ENCODE measurements around the gene SLC39A12.
A peak's percentile ranks its signal among the peaks of the same experiment; 100 is the strongest.

The SLC39A12 gene

DNA sequence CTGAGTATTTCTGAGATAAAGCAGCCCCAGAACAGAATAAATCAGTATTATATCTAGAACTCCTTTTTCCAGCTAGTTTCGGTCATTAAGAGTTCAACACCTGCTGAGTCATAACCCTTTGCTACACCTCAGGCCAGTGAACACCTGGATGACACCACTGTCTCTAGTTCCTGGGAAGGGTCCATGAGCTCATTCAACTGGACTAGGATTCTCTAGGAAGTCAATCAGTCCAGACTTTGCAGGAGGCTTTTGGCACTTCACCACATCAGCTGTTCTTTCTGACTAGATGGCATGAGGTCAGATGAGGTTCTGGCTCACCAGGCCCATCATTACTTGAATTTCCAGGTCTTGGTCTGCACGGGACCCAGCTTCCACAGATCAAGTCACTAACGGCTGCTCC, 11.7 kb downstream of the SLC39A12 start:
- no peak for DNase-seq (ENCODE audit: low spot score)

DNA sequence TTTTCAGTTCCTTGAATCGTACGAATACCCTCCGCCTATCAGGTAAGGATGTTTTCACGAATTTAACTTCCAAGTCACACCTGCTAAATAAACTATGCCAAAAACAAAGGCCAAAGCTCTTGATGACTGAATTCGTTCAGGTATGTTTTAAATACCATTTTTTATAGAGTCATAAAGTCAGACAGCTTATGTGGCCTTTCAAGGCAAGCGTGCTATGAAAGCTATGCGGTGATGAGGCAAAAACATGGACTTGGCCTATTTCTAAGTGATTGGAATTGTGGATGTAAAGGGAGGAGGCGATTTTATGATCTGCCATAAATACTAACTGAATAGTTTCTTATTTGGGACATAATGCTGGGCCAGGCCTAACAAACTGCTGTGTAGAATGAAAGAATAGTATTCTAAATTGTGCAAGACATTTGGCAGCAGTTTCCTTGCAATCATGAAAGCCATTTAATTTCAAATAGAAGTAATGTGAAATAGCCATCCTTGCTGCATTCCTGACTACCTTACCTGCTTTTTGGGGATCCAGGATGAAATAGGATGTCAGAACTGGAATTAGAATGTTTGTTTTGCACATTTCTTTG, 14.0 kb downstream of the SLC39A12 start:
- no peak for DNase-seq (ENCODE audit: low spot score)

DNA sequence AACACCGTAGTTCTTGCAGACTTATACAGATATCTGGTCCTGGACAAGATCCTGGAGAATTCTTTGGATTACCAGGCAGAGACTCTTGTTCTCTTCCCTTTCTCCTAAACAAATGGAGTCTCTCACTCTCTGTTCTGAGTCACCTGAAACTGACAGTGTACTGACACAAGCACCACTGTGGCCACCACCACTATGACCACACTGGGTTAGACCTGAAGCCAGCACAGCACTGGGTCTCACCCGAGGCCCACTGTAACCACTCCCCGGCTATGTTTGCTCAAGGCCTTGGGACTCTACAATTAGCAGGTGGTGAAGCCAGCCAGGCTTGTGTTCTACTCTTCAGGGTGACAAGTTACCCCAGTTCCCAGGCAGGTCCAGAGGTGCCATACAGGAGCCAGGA, 22.8 kb downstream of the SLC39A12 start:
- no peak for DNase-seq (ENCODE audit: low spot score)

DNA sequence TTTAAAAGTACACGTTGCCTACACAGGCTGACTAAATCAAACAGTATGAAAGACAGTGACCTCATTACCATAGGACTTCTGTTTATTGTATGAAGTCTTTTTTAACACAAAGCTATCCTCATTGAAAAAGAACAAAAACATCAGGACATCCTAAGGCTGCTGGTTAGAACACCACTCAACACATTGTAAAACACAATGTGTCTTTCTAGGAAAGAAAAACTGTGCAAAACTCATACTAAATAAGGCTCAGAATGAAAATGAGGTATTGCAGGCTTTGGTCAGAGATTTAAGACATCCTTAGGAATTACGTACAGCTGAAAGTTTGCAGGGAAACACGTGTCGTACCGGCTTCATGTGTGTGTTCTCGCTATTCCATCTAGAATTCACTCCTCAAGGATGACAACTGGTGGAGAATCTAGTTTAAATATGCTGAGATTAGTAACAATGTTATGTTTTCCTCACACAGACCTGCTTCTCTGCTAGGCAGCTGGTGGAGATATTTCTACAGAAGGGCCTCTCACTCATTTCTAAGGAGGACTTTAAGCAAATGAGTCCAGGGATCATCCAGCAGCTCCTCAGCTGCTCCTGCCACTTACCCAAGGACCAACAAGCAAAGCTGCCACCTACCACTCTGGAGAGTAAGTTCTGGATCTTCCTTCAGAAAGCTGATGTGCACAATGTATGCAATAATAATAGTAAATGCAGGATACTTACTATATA, 29.3 kb downstream of the SLC39A12 start:
- no peak for DNase-seq (ENCODE audit: low spot score)

DNA sequence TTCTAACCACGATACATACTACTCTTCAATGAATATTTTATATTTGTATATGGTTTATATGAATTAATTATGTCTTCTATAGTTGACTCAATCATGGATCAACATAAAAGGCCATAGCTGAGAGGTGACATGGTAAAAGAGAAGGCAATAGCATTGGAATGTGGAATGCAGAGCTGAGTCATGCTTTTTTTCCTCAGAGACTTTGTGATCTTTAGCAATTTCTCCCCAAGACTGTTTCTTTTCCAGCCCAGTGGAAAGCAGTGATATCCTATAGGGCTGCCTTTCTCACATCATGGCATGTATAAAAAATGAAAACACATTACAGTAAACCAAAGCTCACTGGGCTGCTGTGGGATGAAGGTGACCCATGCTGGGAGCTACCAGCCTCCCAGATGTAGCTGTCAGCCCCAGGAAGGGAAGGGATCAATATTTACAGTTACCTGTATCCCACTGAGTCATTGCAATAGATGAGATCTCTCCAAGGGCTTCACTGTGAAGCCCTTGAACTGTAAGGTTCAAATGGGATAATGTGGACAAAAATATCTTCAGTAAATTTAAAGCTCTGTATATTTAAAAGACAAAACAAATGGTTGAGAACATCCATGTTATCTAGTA, 30.2 kb downstream of the SLC39A12 start:
- peak; percentile 75 for DNase-seq (ENCODE audit: low spot score)

DNA sequence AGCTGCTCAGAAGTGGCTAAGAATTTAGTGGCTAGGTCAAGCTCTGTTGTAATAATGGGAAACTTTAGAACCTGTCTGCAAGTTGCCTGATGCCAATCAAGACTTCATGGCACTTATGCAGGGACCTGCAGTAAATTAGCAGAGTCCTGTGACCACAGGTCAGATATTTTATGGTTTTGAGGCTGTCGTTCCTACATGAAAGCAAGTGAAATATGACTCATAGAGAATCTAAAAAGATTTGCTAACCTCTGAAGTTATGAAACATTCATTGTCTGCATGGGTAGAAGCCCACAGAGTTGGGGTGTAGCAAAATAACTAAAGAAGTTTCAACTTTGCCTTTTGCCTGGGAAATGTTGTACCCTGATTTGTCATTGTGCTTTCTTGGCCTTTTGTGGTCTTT, 32.3 kb downstream of the SLC39A12 start:
- DNase-seq (ENCODE audit: low spot score) = peak; percentile 37

DNA sequence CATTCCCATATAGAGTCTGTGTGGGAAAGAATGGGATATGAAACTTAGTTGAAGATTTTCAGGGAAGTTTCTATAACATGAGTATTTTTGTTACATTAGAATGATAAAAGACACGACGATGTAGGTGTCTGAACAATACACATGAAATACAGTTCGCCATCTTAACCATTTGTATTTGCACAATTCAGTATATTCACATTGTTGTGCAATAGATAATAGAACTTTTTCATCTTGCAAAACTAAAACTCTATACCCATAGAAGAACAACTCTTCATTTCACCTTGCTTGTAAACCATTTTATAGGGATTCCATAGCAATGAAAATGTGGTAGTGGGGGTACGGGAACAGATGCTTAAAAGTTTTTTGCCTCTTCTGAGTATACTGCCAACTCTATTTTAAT, 32.8 kb downstream of the SLC39A12 start:
- DNase-seq (ENCODE audit: low spot score) = no peak

DNA sequence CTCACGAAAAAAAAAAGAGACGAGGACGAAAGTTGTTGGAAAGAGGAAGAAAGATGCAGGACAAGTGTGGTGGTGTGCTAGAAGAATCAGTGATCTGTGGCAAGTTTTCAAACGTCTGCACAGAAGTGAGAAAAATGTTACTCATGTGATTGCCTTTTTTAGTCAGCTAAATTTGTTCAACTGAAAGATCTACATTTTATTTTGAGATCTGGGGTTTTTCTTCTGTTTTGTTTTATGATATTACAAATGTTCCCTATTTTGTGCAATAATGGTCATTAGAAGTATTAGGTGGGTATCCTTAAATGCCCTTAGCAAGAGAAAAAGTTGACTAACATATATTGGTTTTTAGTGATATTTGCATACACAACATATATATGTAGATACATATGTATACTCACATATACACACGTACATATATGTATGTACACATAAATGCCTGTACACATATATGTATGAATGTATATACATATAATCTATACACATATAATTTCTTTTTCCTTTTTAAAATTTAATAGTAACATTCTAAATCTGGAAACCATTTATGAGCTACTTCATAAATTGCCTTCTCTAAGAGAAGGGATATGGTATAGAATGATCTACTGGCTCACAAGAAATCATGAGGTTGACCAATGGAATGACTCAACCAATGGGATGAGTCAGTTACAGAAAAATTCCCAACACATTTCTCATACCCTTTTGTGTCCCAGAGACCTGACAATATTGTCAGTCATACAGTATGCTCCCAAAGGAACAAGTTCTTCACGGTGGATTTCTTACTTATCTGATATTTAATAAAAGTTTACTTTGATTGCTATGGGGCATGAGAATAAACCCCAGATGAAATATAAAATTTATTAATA, 38.4 kb downstream of the SLC39A12 start:
- DNase-seq (ENCODE audit: low spot score) = peak; percentile 63

DNA sequence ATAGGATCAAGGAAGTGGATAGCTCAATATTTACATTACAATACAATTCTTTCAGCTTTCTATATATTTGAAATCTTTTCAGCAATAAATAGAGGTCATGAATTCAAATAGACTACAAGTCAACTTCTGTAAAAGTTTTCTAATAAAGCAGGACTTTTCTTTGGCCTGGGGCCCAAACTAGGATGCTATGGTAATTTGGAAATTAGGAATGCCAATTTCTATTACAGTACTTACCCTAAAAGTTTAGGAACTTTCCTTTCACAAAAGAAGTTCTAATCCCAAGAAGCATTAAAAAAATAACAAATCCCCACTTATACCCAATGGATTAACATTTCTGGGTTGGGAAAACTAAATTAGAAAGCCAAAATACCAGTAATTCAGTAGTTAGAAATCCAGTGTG, 40.5 kb downstream of the SLC39A12 start:
- DNase-seq (ENCODE audit: low spot score) = no peak

DNA sequence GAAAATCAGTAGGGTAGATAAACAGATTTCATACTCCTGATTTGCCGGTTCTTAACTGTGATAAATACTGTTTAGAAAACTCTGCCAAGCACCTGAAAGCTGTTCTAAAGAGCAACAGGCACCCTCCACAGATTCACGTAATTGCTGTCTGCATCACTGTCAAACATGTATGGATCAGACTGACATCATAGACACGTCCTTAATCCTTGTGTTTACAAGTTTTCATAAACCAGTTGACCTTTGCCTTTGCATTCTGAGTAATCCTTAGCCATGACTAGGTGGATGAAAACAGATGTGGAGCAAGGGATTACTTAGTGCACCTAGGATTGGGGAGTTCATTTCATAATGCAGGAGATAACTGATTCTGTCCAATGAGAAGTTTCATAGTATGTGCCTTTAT, 41.6 kb downstream of the SLC39A12 start:
- no peak for DNase-seq (ENCODE audit: low spot score)

DNA sequence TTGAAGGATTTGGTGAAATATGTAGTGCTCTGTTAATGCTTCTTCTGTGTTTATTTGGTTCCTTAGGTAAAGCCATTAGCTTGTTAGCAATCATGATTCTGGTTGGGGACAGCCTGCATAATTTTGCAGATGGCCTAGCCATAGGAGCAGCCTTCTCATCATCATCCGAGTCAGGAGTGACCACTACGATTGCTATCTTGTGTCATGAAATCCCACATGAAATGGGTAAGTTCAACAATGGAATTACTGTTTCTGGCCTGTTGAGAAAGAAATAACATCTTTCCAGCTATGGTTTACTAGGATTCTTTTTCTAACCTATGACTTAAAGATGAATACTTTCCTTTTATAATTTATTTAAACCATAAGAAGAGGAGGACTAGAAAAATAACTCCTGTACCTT, 48.9 kb downstream of the SLC39A12 start:
- no peak for DNase-seq (ENCODE audit: low spot score)

DNA sequence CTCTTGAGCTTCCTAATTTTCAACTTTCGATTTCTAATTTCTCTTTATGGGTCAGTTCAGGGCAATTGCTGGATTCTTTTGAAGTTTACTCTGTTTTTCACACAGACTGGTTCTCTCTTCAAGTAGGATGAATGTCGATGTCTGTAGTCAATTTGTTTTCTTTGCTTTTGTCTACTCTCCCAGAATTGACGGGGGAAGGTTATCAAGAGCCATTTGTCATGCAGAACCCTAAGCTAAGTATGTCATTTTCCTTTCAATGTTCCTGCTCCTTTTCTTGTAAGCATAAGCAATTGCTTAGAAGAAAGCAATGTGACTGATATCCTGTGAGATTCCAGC, 53.7 kb downstream of the SLC39A12 start:
- no peak for DNase-seq (ENCODE audit: low spot score)

DNA sequence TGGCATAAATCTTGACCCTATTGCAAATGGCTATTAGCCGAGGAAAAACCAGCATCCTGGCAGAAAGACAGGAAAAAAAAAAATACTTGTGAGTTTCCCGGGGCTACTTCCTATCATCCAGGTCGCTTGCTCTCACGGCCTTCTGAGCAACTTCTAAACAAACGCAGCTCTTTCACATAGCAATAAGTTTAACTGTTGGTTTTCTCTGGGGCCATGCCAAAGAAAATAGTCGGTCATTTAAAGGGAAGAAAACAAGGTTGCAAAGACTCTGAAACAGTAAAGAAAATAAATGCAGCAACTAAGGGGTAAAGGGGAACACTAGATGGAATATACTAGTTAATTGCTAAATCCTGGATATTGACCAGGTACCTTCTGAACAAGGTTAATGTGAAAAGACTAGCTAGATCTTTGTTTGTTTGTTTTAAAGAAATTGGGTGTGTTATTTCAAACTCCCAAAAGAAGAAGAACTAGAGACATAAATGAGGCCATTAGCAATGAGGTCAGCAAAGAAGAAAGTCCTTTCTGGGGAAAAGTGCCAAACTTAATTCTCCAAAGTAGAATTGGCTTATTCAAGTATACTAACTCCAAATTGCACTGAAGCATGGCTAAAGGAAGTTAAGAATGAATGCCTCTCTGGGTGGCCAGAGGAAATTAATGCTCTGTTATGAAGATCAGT, 54.2 kb downstream of the SLC39A12 start:
- peak; percentile 38 for DNase-seq (ENCODE audit: low spot score)

DNA sequence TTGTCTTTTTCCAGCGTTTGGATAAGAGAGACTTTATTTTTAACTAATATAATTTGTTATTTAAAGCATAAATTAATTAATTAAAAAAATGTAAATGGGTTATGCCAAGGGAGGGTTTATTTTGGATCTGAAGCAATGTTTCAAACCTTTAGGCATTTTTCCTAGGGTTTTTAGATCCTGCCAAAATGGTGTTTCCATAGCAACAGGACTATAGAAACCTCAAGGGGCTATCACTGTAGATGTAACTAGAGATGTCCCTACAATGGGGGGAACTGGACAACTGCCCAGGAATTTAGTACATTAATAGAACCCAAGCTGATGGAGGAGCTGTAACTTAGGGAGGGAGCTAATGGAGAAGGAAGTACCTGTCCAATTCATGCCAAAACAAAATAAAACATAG, 57.3 kb downstream of the SLC39A12 start:
- DNase-seq (ENCODE audit: low spot score) = no peak

DNA sequence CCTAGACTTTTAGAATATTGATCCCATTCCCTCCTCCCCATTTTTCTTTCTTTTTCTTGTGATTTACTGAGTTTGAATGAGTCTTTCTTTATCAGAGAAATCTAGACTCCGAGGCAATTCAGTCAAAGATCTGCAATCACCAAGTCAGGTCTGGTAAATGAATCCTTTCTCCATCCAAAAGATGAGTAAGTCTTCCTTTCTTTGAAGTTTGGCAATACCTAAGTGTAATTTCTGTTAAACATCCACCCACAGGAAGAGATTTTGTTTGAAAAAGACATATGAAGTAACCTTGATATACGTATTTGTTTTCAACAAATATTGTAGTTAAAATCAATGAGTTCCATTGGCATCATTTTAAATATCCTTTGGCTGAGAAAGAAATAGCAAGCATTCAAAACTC, 58.3 kb downstream of the SLC39A12 start:
- peak; percentile 31 for DNase-seq (ENCODE audit: low spot score)

DNA sequence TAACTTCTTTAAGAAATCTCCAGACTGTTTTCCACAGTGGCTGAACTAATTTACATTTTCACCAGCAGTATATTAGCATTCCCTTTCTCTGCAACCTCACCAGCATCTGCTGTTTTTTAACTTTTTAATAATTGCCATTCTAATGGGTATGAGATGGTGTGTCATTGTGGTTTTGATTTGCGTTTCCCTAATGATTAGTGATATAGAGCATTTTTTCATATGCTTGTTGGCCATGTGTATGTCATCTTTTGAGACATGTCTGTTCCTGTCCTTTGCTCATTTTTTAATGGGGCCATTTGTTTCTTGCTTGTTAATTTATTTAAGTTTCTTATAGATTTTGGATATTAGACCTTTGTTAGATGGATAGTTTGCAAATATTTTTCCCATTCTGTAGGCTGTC, 68.8 kb downstream of the SLC39A12 start:
- DNase-seq (ENCODE audit: low spot score) = no peak

DNA sequence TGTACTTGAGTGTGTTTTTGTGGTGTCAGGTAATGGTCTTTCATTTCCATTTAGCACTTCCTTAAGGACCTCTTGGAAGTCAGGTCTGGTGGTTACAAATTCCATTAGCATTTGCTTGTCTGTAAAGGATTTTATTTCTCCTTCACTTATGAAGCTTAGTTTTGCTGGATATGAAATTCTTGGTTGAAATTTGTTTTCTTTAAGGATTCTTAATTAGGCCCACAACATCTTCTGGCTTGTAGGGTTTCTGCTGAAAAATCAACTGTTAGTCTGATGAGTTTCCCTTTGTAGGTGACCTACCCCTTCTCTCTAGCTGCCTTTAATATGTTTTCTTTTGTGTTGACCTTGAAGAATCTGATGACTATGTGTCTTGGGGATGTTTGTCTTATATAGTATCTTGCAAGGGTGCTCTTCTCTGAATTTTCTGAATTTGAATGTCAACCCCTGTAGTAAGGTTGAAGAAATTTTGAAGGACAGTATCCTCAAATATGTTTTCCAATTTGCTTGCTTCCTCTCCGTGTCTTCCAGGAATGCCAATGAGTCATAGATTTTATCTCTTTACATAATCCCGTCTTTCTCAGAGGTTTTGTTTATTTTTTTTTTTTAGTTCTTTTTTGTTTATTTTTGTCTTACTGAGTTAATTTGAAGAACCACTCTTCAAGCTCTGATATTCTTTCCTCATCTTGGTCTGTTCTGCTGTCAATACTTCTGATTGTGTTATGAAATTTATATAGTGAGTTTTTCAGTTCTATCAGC, 70.2 kb downstream of the SLC39A12 start:
- DNase-seq (ENCODE audit: low spot score) = no peak

DNA sequence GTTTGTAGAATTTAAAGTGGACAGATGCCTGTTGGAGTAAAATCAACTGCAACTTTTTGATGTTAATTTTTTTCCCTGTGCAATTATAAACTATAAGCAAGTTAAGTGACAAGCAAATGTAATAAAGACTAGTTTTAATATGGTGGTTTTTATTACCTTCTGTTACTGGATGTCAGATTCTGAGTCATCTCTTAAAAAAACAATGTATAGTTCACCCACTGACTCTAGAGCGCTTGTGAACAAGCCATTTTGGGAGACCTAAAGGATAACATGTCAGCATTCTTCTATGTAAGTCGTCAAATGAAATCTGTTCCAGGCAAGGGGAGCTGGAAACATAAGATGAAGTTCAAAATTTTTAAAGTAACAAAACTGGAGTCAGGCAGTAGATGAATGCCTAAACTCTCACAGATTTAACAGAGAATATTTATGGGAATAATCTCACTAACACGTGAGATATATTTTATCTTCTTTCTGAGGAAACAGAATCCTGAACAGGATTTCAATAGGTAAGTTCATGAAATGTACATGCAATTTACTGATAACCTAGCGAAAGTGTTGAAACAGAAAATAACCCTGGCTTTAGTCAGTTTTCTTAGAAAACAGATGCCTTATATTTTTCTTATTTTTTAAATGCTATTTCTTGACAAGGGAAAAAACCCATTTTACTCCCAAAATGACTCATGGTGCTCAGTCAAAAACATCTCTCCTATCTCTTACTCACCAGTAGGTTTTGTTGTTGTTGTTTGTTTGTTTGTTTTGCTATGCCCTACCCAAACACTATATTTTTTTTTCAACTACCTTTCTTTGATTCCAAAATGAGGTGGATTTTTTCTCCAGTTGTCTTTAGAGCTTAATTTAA, 91.7 kb downstream of the SLC39A12 start:
- DNase-seq (ENCODE audit: low spot score) = no peak

DNA sequence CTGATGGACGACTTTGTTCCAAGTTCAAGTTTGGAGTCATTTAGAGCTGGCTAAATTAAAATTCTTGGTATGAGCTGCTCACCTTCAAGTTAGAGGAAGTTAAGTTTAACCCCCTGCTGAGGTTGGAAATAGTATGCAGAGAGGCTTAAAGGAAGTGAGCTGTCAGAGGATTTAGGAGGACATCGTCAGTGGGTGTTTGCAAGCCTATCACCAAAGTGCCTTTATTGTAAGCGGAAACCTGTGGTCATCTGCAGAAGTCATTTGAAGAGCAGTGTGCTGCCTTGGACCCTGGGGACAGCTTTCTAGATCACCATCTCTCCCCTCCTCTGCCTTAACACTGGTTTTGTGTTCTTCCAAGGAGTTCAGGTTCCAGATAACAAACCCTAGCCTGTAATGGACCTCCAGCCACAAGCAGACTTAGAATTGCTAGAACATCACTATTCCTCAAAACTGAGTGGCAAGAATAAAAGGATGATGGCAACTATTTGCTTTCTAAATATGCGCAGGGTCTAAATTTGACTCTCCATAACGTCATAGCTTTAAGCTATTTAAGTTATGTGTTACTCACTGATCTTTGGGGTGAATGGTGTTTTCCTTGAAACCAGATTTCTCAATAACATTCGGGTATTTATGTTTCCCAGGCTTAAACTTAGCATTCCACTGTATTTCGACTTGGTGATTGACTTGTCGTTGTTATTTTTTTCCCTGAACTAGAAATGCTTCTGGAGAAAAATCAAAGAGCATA, 93.4 kb downstream of the SLC39A12 start:
- DNase-seq (ENCODE audit: low spot score) = no peak

DNA sequence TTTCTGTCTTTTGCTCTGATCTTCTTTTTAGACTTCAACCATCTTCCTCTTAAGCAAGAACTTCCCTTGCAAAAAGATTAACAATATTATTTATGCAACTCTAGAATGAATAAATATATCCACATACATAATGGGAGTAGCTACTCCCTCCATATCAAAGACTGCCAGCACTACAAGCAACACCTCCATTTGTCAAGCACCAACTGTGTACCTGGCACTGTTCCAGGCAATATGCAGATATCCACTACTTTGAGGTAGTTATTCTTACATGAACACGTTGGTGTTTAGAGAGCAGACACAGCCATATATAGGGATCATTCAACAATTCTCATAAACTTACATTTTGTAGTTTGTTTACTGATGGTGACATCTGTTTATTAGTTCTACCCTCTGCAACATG, 104.9 kb downstream of the SLC39A12 start:
- no peak for DNase-seq (ENCODE audit: low spot score)
